ENCODE measurements around the gene SCAMP4.

DNA sequence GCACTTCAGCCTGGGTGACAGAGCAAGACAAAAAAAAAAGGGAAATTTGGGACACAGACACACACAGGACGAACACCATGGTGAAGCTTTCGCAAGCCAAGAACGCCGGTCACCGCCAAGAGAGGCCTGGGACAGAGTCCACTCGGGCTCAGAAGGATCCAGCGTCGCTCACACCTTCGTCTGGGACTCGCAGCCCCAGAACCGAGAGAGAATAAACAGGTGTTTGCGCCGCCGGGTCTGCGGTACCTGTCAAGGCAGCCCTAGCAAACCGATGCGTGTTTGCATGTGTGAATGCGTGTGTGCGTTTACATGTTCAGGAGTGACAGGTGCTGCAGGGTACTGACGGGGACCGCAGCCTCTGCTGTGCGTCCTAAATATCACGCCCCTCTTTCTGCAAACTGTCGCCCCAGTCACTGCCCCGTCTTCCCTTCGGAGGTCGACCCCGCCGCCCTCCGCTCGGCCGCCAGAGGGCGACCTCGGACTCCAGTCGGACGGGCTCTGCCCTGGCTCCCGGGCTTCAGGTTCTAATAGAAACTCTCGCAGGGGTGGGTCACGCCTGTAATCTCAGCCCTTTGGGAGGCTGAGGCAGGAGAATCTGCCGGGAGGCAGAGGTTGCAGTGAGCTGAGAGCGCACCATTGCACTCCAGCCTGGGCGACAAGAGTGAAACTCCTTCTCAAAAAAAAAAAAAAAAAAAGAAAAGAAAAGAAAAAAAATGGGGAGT, 24.0 kb downstream of the SCAMP4 start:
- TF ChIP-seq, protein P1, sequence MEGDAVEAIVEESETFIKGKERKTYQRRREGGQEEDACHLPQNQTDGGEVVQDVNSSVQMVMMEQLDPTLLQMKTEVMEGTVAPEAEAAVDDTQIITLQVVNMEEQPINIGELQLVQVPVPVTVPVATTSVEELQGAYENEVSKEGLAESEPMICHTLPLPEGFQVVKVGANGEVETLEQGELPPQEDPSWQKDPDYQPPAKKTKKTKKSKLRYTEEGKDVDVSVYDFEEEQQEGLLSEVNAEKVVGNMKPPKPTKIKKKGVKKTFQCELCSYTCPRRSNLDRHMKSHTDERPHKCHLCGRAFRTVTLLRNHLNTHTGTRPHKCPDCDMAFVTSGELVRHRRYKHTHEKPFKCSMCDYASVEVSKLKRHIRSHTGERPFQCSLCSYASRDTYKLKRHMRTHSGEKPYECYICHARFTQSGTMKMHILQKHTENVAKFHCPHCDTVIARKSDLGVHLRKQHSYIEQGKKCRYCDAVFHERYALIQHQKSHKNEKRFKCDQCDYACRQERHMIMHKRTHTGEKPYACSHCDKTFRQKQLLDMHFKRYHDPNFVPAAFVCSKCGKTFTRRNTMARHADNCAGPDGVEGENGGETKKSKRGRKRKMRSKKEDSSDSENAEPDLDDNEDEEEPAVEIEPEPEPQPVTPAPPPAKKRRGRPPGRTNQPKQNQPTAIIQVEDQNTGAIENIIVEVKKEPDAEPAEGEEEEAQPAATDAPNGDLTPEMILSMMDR (IDR thresholded peaks at IDR 0.05 in 2 of 3, conservative IDR thresholded peaks at IDR 0.05 in 1 of 3; ENCODE audit: insufficient read depth in 2 of 3, low read depth in 1 of 3, low read length in 3 of 3), result peak; percentile 86 to 93 (median 88)
- TF ChIP-seq POLR2A (conservative IDR thresholded peaks at IDR 0.05), result no peak
- no peak for TF ChIP-seq PTTG1 (tag; IDR thresholded peaks at IDR 0.05; ENCODE audit: low read depth)
- TF ChIP-seq NFE2L1 (tag; IDR thresholded peaks at IDR 0.05; ENCODE audit: borderline replicate concordance, low read depth), result no peak
- TF ChIP-seq HOMEZ (CRISPR knock-in tag; IDR thresholded peaks at IDR 0.05), result no peak
- no peak for TF ChIP-seq KLF13 (tag; IDR thresholded peaks at IDR 0.05; ENCODE audit: borderline replicate concordance, low read depth)
- no peak for TF ChIP-seq UBTF (IDR thresholded peaks at IDR 0.05; ENCODE audit: borderline replicate concordance in 1 of 2, low read depth in 2 of 2, low read length in 2 of 2)
- no peak for TF ChIP-seq GTF2F1 (IDR thresholded peaks at IDR 0.05; ENCODE audit: low read depth, low read length)
- no peak for TF ChIP-seq NR0B1 (IDR thresholded peaks at IDR 0.05; ENCODE audit: partially characterized antibody)
- no peak for TF ChIP-seq ZNF668 (CRISPR knock-in tag; IDR thresholded peaks at IDR 0.05)
- TF ChIP-seq XRCC3 (IDR thresholded peaks at IDR 0.05), result no peak
- no peak for TF ChIP-seq SRF (CRISPR knock-in tag; IDR thresholded peaks at IDR 0.05)
- no peak for TF ChIP-seq ZNF224 (CRISPR knock-in tag; IDR thresholded peaks at IDR 0.05)
- TF ChIP-seq EGR1 (conservative IDR thresholded peaks at IDR 0.05), result no peak

Measured in K562 (cell line).